ENCODE results near the gene PTGFRN.
"Not testable (repeated sequence)": the region's sequence is repeated elsewhere in the genome, so short reads cannot be mapped to it uniquely, and the experiment has no call there.

The PTGFRN gene

GRCh38 chr1:116968724-116969123, 59.0 kb downstream of the PTGFRN start:
- DNase-seq (ENCODE audit: low read depth): no peak
- TF ChIP-seq CTCF (IDR thresholded peaks at IDR 0.05; ENCODE audit: low read depth, low read length, missing control alignments): no peak

GRCh38 chr1:116971258-116971860, 61.6 kb downstream of the PTGFRN start:
- no peak for TF ChIP-seq CTCF (IDR thresholded peaks at IDR 0.05; ENCODE audit: low read depth, low read length, missing control alignments)
- no peak for DNase-seq (ENCODE audit: low read depth)

More at GRCh38 chr1:116968724-116969123, 59.0 kb downstream of the PTGFRN start:
- H3K4me3 ChIP-seq (ENCODE audit: low read depth, low read length): no peak overlapping the region

GRCh38 chr1:116971965-116972673, 62.4 kb downstream of the PTGFRN start:
- no peak overlapping the region for H3K4me3 ChIP-seq (ENCODE audit: low read depth, low read length)
- no peak for DNase-seq (ENCODE audit: low read depth)
- TF ChIP-seq CTCF (IDR thresholded peaks at IDR 0.05; ENCODE audit: low read depth, low read length, missing control alignments): no peak

More at GRCh38 chr1:116971258-116971860, 61.6 kb downstream of the PTGFRN start:
- no peak overlapping the region for H3K4me3 ChIP-seq (ENCODE audit: low read depth, low read length)

- H3K4me3 ChIP-seq (ENCODE audit: low read depth, low read length): no peak overlapping the region
- no peak for TF ChIP-seq CTCF (IDR thresholded peaks at IDR 0.05; ENCODE audit: low read depth, low read length, missing control alignments)
- DNase-seq (ENCODE audit: low read depth): no peak
These were observed 62.9 kb downstream of the PTGFRN start for GRCh38 chr1:116972674-116973030.

GRCh38 chr1:116980309-116980708, 70.6 kb downstream of the PTGFRN start:
- not testable (repeated sequence) for DNase-seq (ENCODE audit: low read depth); H3K4me3 ChIP-seq (ENCODE audit: low read depth, low read length)

GRCh38 chr1:116981521-116982037, 71.9 kb downstream of the PTGFRN start:
- TF ChIP-seq CTCF (IDR thresholded peaks at IDR 0.05; ENCODE audit: low read depth, low read length, missing control alignments): no peak
- DNase-seq (ENCODE audit: low read depth): no peak
- no peak overlapping the region for H3K4me3 ChIP-seq (ENCODE audit: low read depth, low read length)

GRCh38 chr1:116982319-116983004, 72.7 kb downstream of the PTGFRN start:
- no peak for TF ChIP-seq CTCF (IDR thresholded peaks at IDR 0.05; ENCODE audit: low read depth, low read length, missing control alignments)

More at GRCh38 chr1:116982319-116983004, 72.7 kb downstream of the PTGFRN start:
- DNase-seq (ENCODE audit: low read depth): no peak
- no peak overlapping the region for H3K4me3 ChIP-seq (ENCODE audit: low read depth, low read length)
